Endometrial microvascular endothelial cells (primary cell): ENCODE results near the gene UROC1. TPM values are rescaled to one million over a fixed set of nuclear protein-coding genes. Genes with fewer than 3 reads are reported as not detected.
"Not testable (repeated sequence)": the region's sequence is repeated elsewhere in the genome, so short reads cannot be mapped to it uniquely, and the experiment has no call there.

Experiments
- in situ Hi-C: cut with HindIII; loops from 2 replicates; pipeline ENCODE4 v1.10.0; 2017; ENCODE audit warnings: low sequenced_read_pairs, low pct_unique_long_range_greater_than_20kb; ENCODE audit errors: inconsistent ontology term
- total RNA-seq: library from RNA; depleted of rRNA; stranded (reverse); fragments of >200 nt; gene quantifications from one replicate; pipeline ENCODE4 v1.2.3, GENCODE V29; 2015; ENCODE audit errors: inconsistent ontology term

UROC1 gene
- total RNA-seq, 1 donor from 2014 or later, result not detected

DNA sequence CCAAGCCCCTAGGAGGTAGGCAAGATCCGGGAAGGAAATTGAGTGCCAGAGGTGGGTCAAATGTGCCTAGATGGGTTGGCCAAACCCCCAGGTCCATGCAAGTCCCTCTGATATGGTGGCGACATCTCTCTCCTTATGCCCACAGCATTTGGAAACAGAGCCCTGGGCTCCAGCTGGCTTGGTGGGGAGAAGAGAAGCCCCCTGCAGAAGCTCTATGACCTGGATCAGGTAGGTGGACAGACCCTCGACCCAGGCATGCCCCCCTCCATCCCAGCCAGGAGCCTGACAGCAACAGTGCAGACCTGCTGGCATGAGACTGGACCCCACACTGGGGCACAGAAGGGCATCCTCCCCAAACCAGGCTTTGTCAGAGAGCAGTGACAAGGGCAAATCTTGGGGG lies 18.6 kb upstream of the UROC1 start:
- in situ Hi-C loops, result no loop called here

GRCh38 chr3:126535636-126536035 lies 18.1 kb upstream of the UROC1 start:
- in situ Hi-C loops, result no loop called here

- in situ Hi-C loops, result not testable (repeated sequence)
These were observed 17.1 kb upstream of the UROC1 start for GRCh38 chr3:126534716-126535115.

DNA sequence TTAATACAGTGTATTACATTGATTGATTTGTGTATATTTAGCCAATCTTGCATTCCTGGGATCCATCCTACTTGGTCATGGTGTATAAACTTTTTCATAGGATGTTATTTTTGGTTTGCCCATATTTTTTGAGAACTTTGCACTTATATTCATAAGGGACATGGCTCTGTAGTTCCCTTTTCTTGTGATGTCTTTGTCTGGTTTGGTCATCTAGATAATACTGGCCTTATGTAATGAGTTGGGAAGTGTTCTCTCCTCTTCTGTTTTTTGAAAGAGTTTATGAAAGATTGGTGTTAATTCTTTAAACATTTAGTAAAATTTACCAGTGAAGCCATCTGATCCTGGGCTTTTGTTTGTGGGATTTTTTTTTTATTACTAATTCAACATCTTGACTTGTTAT lies 15.9 kb upstream of the UROC1 start:
- in situ Hi-C loops, result no loop called here

GRCh38 chr3:126531051-126531330 lies 13.4 kb upstream of the UROC1 start:
- in situ Hi-C loops, result no loop called here

DNA sequence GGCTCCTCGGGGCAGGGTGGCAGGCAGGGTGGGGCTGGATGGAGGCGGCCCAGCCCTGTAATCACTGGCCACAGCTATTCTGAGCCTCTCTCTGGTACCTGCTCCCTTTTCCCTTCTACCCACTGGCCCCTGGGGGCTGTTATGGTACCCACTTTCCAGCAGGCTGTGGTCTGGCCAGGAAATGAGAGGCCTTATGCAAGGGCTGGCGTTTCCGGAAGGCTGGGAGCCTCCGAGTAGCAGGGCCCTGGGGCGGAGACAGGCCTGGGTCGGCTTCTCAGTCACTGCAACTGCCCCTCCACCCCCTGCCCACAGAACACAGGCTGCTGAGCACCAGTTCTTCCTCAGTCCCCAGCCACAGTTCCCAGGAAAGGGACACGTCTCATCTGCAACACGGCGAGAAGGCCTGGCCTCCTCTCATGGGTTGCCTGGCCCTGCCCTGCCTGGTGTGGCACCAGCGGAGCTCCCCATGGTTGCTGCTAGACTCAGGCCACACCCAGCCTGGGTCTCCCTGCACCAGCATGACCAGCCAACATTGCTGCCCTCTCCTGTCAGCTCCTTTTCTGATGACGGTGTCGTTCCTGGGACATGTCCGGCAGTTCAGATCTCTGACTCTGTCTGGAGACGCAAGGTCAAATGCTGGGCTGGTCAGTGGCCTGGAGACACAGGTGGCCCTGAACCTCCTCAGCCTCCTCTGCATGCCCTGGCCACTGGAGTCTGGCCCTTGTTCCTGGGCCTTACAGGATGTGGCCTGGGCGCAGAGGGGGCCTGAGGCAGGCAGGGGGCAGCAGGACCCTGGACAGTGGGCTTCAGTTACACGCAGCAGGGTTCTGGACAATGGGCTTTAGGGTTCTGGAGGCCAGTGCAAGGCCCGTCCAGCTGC lies 12.8 kb upstream of the UROC1 start:
- in situ Hi-C loops, result no loop called here

DNA sequence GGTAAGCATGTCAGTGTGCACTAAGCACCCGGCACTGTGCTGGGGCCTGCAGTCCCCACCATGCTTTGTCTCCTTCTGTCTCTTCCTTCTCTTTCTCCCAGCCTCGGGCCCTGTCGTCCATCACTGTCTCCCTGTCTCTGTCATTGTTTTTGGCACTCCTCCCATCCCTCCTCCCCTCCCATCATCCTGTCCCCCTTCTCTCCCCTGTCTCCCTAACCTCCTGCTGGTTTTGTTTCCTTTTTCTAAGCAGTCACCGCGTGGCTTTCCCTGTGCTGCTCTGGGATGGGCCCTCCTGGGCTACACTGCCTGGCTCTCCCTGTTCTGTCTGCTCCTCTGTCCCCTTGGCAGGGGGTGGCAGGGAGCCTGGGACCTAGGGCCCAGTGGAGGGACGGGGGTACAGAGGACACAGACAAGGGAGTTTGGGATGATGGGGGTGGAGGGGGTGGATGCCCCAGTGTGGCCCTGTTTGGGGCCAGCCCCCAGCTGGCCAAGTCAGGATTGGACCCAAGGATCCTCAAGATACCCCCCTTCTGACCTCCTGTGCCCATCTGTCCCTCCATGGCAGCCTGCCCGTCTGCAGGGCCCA lies 12.1 kb upstream of the UROC1 start:
- in situ Hi-C loops, result no loop called here

- in situ Hi-C loops, result no loop called here
These were observed 11.4 kb upstream of the UROC1 start for GRCh38 chr3:126528800-126529541.

GRCh38 chr3:126528419-126528799 lies 10.8 kb upstream of the UROC1 start:
- in situ Hi-C loops, result no loop called here

DNA sequence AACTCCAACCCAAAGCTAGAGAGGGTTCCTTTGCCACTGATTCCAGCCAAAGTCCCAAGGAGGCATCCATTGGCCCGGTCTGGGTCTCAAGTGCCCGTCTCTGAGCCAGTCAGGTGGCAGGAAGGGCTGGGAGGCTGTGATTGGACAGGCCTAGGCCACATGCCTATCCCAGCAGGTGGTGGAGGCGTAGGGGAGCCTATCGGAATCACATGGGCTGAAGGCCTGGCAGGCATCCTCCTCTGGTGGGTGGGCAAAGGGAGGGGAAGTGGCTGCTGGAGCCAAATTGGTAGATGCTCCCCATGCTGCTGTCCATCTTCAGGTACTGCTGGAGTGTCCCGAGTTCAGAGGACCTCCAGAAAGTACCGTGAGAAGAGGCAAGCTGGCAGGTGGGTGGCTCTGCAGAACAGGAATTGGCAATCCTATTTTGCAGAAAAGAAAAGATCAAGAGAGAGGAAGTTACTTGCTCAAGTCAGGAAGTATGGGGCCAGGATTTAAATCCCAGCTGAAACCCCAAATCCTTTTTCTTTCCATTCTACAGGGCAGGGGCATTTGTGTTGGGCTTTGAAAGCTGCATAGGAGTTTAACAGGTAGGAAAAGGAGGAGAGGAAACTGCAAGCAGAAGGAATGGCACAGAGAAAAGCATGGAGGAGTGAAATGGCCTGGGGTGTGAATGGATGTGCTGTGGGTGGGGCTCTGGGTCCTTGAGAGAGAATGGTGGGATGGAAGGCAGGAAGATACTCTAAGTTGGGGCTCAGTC lies 10.1 kb upstream of the UROC1 start:
- in situ Hi-C loops, result no loop called here

GRCh38 chr3:126527006-126527405 lies 9.4 kb upstream of the UROC1 start:
- in situ Hi-C loops, result no loop called here

DNA sequence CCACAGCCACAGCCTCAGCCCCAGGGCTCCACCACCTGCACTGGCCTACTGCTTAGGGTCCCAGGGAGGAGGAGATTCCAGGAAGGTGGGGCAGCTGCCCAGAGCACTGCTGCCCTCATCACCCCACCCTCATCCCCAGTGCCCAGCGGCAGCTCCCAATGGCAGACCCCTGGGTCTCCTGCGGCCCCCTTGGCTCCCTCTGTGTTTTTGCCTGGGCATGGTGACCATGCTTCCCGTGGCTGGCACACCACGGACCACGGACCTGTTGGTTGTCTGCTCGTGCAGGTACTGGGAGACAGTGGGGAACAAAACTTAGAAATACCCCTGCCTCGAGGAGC lies 9.1 kb upstream of the UROC1 start:
- in situ Hi-C loops, result no loop called here

- in situ Hi-C loops, result no loop called here
These were observed 8.5 kb upstream of the UROC1 start for GRCh38 chr3:126525853-126526667.

- in situ Hi-C loops, result no loop called here
These were observed 7.7 kb upstream of the UROC1 start for GRCh38 chr3:126525091-126525852.

GRCh38 chr3:126524429-126524988 lies 6.9 kb upstream of the UROC1 start:
- in situ Hi-C loops, result no loop called here

DNA sequence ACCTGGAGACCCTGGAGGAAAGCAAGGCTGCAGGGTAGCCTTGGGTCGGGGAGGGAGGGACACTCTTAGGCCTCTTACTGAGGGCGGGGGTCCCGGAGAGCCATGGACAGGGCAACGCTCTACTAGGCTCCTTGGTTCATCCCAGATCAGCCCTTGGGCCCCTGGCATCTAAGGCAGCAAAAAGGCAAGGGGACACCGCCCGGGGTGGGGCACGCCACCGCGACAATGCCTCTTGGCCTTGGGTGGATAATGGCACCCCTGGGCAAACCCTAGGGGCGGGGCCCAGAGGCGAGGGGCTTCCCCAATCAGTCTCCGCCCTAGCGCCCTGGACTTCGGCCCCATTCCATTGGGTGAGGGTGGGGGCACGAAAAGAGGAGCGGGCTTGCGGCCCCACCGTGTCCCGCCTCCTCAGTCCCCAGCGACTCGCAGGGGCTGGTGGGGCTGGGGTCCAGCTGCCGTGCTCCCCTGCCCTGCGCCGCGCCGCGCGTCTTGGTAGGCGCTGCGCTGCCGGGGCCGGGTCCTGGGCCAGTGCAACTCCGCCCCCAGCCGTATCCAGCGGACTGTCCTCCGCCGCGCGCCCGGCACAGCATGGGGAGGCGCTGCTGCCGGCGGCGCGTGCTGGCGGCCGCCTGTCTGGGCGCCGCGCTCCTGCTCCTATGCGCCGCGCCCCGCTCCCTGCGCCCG lies 6.3 kb upstream of the UROC1 start, which contains the start of gene CHST13:
Gene CHST13 (plus strand): TSS at position 411 of the 684 bp plus-strand sequence. CDS start 178 bp downstream, at position 589.
- in situ Hi-C loops, result no loop called here

DNA sequence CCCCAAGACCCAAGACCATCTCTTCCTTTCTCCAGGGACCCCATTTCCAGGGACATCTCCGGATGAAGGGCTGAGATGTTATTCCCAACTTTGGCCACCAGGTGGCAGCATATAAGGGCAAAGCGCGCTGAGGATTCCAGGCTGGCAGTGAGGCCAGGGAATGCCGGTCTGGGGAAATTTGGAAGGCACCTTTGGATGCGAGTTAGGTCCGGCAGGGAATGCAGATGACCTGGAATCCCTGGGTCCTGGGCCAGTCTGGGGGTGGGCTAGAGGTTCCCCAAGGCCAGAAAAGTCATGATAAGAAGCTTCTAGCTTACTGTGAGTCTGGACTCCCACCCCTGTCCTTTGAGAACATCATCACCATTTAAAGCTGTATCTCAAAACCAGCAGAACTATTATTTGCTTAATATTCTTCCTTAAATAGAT lies 4.8 kb upstream of the UROC1 start:
- in situ Hi-C loops, result no loop called here
